SH-SY5Y (cell line): ENCODE data around the gene EARS2.

Source experiments
- GATA2 ChIP-seq: IDR thresholded peaks from 2 replicates; pipeline ENCODE4 v1.6.1; 2011; ENCODE audit warnings: mild to moderate bottlenecking, low read depth, low read length
- GATA3 ChIP-seq: IDR thresholded peaks from 2 replicates; pipeline ENCODE4 v1.6.1; 2011; ENCODE audit warnings: low read depth, mild to moderate bottlenecking, low read length, moderate library complexity

The EARS2 gene

GRCh38 chr16:23556881-23557778 lies at the start of gene EARS2, which contains the start of gene UBFD1:
EARS2 (minus strand) TSS chr16:23557350; CDS start chr16:23557343, 7 bp downstream.
UBFD1 (plus strand) TSS chr16:23557727; CDS start chr16:23557743, 16 bp downstream.
- peak; percentile 60 for TF ChIP-seq GATA2
- TF ChIP-seq GATA3, result no peak

- no peak for TF ChIP-seq GATA2
- TF ChIP-seq GATA3, result no peak
These were observed 40.0 kb upstream of the EARS2 start for GRCh38 chr16:23597003-23597756.

- no peak for TF ChIP-seq GATA3
- TF ChIP-seq GATA2, result no peak
These were observed 39.0 kb upstream of the EARS2 start, which contains the start of gene NDUFAB1 for GRCh38 chr16:23595951-23596720. NDUFAB1 (minus strand) TSS chr16:23596316; CDS start chr16:23596290, 26 bp downstream.

GRCh38 chr16:23595246-23595950 lies 38.2 kb upstream of the EARS2 start:
- TF ChIP-seq GATA2 (no peak), GATA3 (no peak)

GRCh38 chr16:23594186-23594585 lies 37.0 kb upstream of the EARS2 start:
- no peak for TF ChIP-seq GATA3
- TF ChIP-seq GATA2, result no peak

- TF ChIP-seq GATA3 (no peak), GATA2 (no peak)
These were observed 33.0 kb upstream of the EARS2 start for GRCh38 chr16:23590181-23590580.

GRCh38 chr16:23587726-23588125 lies 30.6 kb upstream of the EARS2 start:
- TF ChIP-seq GATA2 (no peak), GATA3 (no peak)

- TF ChIP-seq GATA2 (no peak), GATA3 (no peak)
These were observed 27.3 kb upstream of the EARS2 start for GRCh38 chr16:23584186-23585076.

GRCh38 chr16:23581764-23582163 lies 24.6 kb upstream of the EARS2 start:
- TF ChIP-seq GATA2, result no peak
- no peak for TF ChIP-seq GATA3

GRCh38 chr16:23580391-23580790 lies 23.2 kb upstream of the EARS2 start:
- TF ChIP-seq GATA3, result no peak
- no peak for TF ChIP-seq GATA2

GRCh38 chr16:23579371-23579770 lies 22.2 kb upstream of the EARS2 start:
- TF ChIP-seq GATA2 (no peak), GATA3 (no peak)

GRCh38 chr16:23578101-23578830 lies 21.1 kb upstream of the EARS2 start:
- no peak for TF ChIP-seq GATA2
- TF ChIP-seq GATA3, result no peak

- TF ChIP-seq GATA3 (no peak), GATA2 (no peak)
These were observed 20.3 kb upstream of the EARS2 start for GRCh38 chr16:23577493-23577892.
